Panc1 (cell line): ENCODE results near the gene ABLIM2. TPM values are rescaled to one million over a fixed set of nuclear protein-coding genes. Genes with fewer than 3 reads are reported as not detected.

Source experiments
- ATAC-seq: fragments of 200-7000 bp; cut with Tn5 transposase; 2 replicates; pipeline ENCODE4 v1.9.1; 2020; ENCODE audit warnings: mild to moderate bottlenecking, moderate library complexity
- BruUV-seq: library from RNA; stranded (reverse); fragments of 400-500 nt; replicated peaks from 2 replicates; lab custom pipeline; 2021; lab: Mats Ljungman, UMichigan
- CTCF ChIA-PET: fragments of 300-600 bp; sonication (Branson Sonifier 250); formaldehyde crosslinking; loops from one replicate; lab custom pipeline; 2022; ENCODE audit warnings: antibody characterized with exemption; lab: Charles Lee
- POLR2A ChIA-PET: fragments of 300-600 bp; sonication (Branson Sonifier 250); formaldehyde crosslinking; loops from one replicate; lab custom pipeline; 2022; ENCODE audit warnings: antibody characterized with exemption; lab: Charles Lee
- DNase-seq: peaks from one replicate; pipeline ENCODE4 v3.0.0-alpha.2; 2010; ENCODE audit warnings: low read depth, low spot score
- H3K27ac ChIP-seq: 2 replicates; pipeline ENCODE4 v1.5.1; 2011; ENCODE audit warnings: mild to moderate bottlenecking, low read length, inconsistent platforms
- H3K27me3 ChIP-seq: fragments of 200-500 bp; sonication (Bioruptor generic); 2 replicates; pipeline ENCODE4 v1.6.0; 2014; ENCODE audit warnings: low read length, inconsistent platforms; ENCODE audit not compliant: control insufficient read depth, insufficient read depth
- H3K36me3 ChIP-seq: fragments of 200-500 bp; sonication (Bioruptor generic); 2 replicates; pipeline ENCODE4 v1.5.1; 2014; ENCODE audit warnings: inconsistent platforms, mild to moderate bottlenecking, low read length, moderate library complexity; ENCODE audit not compliant: control insufficient read depth, insufficient read depth
- H3K4me1 ChIP-seq: 2 replicates; pipeline ENCODE4 v1.5.1; 2011; ENCODE audit warnings: inconsistent platforms, mild to moderate bottlenecking, low read length, moderate library complexity; ENCODE audit not compliant: control insufficient read depth, insufficient read depth
- H3K4me3 ChIP-seq, 2 experiments: 2 replicates each; pipeline ENCODE4 v1.5.1; 2011 to 2012; ENCODE audit warnings: low read depth in 2 of 2, low read length in 2 of 2, mild to moderate bottlenecking in 2 of 2, inconsistent platforms in 1 of 2, moderate library complexity in 1 of 2
- H3K9me3 ChIP-seq: fragments of 200-500 bp; sonication (Bioruptor generic); 2 replicates; pipeline ENCODE4 v1.5.1; 2014; ENCODE audit warnings: low read depth, mild to moderate bottlenecking, inconsistent platforms, low read length, moderate library complexity; ENCODE audit not compliant: control insufficient read depth, insufficient read depth
- CTCF ChIP-seq: fragments of 450-650 bp; IDR thresholded peaks from 2 replicates; pipeline ENCODE4 v1.5.1; 2017; ENCODE audit warnings: mild to moderate bottlenecking
- POLR2AphosphoS5 ChIP-seq: IDR thresholded peaks from 2 replicates; pipeline ENCODE4 v1.6.1; 2012; ENCODE audit warnings: mild to moderate bottlenecking, low read depth, low read length, moderate library complexity
- REST ChIP-seq, 2 experiments: IDR thresholded peaks; 2 replicates each; pipeline ENCODE4 v1.6.1; 2011 to 2012; ENCODE audit warnings: low read depth in 2 of 2, control low read depth in 1 of 2, low read length in 1 of 2, mild to moderate bottlenecking in 1 of 2, moderate library complexity in 1 of 2; ENCODE audit not compliant: insufficient read depth in 1 of 2
- SIN3A ChIP-seq: IDR thresholded peaks from 2 replicates; pipeline ENCODE4 v1.6.1; 2012; ENCODE audit warnings: low read depth, mild to moderate bottlenecking, low read length, moderate library complexity, borderline replicate concordance; ENCODE audit not compliant: insufficient read depth
- TCF7L2 ChIP-seq: IDR thresholded peaks from 2 replicates; pipeline ENCODE4 v1.6.1; 2011; ENCODE audit warnings: mild to moderate bottlenecking, low read depth, low read length, inconsistent platforms
- in situ Hi-C: cut with HindIII; loops from 2 replicates; pipeline ENCODE4 v1.10.0; 2016; ENCODE audit warnings: low sequenced_read_pairs, low pct_unique_long_range_greater_than_20kb
- intact Hi-C: fragments of 100-400 bp; cut with micrococcal nuclease; formaldehyde crosslinking; loops from one replicate; pipeline ENCODE4 v1.10.0; 2022; ENCODE audit not compliant: unreplicated experiment
- microRNA-seq: library from miRNA; unstranded; fragments of <30 nt; microRNA quantifications from one replicate; pipeline ENCODE4 v1.1.0, GENCODE V29; 2020; ENCODE audit not compliant: unreplicated experiment
- total RNA-seq: library from RNA; stranded (reverse); gene quantifications from one replicate; pipeline ENCODE4 v1.2.1, GENCODE V29; 2021; ENCODE audit not compliant: unreplicated experiment

The ABLIM2 gene
- total RNA-seq, 1 experiment from 2014 or later = 0.64 TPM

GRCh38 chr4:7915875-7916242 lies 242.8 kb downstream of the ABLIM2 start:
- no peaks in the 10 kb centered on the region for H3K27me3 ChIP-seq
- in situ Hi-C loops = no loop called here
- TF ChIP-seq SIN3A = no peak
- TF ChIP-seq TCF7L2 = no peak
- TF ChIP-seq REST (IDR thresholded peaks at IDR 0.05; ENCODE audit: insufficient read depth in 1 of 2, low read depth in 2 of 2, low read length in 1 of 2) = no peak
- TF ChIP-seq POLR2AphosphoS5 = no peak
- TF ChIP-seq CTCF = no peak
- no peaks in the 10 kb centered on the region for H3K9me3 ChIP-seq
- H3K27ac ChIP-seq = peak overlapping the region; percentile 85
- ATAC-seq (no peak), DNase-seq (no peak)
- intact Hi-C loops = no loop called here
- H3K4me1 ChIP-seq = peaks cover 79% of the 10 kb centered on the region
- no TSS peak for BruUV-seq
- CTCF ChIA-PET = interaction anchor here (0.7 kb wide), 1 partner anchor 43 kb away, joined by 4 read pairs; no protein-coding TSS in a partner anchor
- POLR2A ChIA-PET = no interaction called here
- H3K4me3 ChIP-seq = no peak overlapping the region
- H3K36me3 ChIP-seq = no peaks in the 10 kb centered on the region

Small RNA genes lying within 50 kb of the gene (microRNA-seq; reads per million reads assigned to microRNA genes)
- 54.3 reads per million, percentile 50 among the genes with 10 or more reads in this experiment for gene MIR95

Other genes starting within 250 kb of the ABLIM2 start
- 94.7 TPM for gene AFAP1, start 219.0 kb downstream of the ABLIM2 start, total RNA-seq
- gene SH3TC1, start 40.5 kb upstream of the ABLIM2 start, total RNA-seq = 4.5 TPM
- gene HTRA3, start 110.9 kb upstream of the ABLIM2 start, total RNA-seq = 0.98 TPM